NCI-H2107 treated with DMSO at 0.1 percent for 48 hours (cell line): Measurements from ENCODE around the gene ISG15.

Source experiments
- DNase-seq: peaks from one replicate; lab custom pipeline; 2025; ENCODE audit not compliant: unreplicated experiment; lab: John Stamatoyannopoulos, UW

ISG15 gene

DNA sequence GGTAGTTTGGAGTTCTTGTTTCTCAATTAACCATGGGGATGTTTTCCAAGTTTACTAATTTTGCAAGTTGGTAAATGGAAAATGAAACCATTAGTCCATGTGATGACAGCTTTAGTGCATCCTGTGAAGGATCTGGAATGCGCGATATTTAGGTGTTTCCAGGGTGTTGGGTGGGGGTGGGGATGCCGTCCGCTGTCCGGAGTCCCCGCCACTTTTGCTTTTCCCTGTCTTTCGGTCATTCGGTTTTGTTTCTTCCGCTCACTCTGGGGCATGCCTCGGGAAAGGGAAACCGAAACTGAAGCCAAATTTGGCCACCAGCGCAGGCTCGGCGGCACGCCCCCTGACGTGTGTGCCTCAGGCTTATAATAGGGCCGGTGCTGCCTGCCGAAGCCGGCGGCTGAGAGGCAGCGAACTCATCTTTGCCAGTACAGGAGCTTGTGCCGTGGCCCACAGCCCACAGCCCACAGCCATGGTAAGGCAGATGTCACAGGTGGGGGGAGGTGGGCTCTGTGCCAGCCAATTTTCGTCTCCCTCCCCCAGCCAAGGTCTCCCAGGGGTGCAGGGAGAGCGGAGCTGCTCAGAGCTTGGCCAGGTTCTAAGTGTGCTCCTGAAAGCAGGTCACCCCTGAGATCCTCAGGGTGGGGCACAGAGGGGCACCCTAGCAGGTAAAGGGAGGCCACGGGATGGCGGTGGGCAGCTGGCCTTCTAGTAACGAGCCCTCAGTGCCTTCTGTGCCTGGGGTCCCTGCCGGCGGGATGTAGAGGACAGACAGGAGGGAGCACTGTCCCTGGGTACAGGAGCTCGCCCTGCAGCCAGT is at the start of gene ISG15:
TSS of gene ISG15 (plus strand) at position 393 of the 817 bp plus-strand sequence. CDS start at position 470, 77 bp downstream.
- no peak for DNase-seq

DNA sequence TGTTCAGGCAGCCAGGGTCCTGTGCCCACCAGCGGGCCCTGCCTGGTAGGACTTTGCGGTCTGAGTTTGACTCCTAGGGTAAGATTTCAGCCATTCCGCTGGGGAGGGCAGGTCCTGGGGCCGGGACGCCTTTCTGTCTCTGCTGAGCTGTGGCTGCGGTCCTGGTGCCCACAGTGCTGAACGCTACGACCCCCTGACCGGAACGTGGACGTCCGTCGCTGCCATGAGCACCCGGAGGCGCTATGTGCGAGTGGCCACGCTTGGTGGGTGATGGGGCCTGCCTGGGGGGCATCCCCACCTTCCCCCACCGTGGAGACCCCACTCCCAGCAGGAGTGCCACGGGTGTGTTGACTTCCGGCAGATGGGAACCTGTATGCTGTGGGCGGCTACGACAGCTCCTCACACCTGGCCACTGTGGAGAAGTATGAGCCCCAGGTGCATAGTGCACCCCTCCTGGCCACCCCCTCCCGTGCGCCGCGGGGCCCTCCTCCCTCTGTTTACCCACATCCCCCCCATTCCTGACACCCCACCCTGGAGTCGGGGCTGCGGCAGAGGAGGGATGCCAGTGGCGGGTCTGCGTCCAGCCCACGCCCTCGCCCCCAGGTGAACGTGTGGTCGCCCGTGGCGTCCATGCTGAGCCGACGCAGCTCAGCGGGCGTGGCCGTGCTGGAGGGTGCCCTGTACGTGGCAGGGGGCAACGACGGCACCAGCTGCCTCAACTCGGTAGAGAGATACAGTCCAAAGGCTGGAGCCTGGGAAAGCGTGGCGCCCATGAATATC is 49.4 kb upstream of the ISG15 start:
- DNase-seq, result no peak

DNA sequence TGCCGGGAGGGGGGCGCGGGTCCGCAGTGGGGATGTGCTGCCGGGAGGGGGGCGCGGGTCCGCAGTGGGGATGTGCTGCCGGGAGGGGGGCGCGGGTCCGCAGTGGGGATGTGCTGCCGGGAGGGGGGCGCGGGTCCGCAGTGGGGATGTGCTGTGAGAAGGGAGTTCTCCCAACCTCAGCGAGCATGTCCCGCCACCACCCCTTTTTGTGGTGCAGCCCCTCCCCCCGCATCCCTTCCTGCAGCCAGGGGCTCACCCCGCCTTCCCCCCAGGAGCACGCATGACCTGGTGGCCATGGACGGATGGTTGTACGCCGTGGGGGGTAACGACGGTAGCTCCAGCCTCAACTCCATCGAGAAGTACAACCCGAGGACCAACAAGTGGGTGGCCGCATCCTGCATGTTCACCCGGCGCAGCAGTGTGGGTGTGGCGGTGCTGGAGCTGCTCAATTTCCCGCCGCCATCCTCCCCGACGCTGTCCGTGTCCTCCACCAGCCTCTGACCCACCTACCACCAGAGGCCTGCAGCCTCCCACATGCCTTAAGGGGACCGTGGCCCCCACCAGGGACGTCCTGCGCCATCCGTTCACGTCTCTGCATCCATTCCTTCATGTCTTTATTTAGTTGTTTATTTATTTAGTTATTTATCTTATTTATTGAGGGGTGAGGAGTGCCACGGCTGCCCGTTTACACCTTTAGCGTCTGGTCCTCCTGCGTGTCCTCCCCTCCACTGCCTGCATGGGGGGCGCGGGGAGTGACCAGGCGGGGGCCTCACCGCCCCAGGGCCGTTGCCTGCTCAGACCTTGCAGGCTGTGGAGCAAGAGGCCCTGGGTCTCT is 48.4 kb upstream of the ISG15 start:
- no peak for DNase-seq

DNA sequence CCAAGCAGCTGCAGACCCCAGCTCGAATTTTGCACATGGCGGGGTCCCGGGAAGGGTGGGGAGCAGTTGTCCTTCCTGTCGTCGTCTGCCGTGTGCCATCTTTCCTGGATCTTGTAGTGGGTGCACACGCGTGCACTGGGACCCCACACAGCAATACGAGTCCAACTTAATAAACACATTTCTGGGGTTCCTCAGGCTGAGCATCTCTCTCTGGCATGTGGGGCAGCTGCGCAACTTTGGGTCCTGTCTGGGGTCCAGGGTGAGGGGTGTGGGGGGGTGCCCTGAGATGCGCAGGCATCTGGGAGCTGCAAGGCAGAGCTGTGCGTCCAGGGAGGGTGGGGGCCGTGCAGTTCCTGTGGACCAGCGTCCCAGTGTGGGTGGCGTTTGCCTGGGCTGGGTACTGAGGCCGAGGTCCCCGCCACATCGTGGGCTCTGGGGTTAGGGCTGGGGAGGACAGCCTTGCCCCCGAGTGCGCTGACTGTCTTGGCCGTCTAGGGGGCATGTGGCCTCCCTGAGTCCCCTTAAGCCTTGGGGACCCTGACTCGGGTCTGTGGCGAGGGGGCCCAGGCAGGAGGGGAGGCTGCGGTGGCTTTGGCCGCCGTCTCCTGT is 47.7 kb upstream of the ISG15 start:
- no peak for DNase-seq

DNA sequence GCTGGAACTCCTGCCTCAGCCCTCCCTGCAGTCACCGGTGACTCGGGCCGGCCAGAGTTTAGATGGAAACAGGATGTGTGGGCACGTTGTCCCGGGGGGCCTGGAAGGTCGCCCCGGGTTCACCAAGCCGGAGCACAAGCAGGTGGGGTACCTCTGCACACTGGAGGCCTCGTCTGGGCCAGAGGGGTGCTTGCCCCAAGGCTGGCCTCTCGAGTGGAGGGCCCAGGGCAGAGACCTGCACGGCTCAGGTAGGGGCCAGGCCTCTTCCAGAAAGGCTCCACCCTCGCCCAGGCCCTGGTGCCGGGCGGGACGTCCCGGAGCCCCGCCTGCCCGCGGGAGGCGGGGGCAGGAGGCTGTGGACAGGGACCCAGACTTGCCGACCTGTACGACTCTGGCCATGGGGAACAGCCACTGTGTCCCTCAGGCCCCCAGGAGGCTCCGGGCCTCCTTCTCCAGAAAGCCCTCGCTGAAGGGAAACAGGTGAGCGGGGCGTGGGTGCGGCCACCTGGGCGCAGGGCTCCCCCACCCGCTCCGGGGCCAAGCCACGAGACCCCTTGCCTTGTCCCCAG is 47.1 kb upstream of the ISG15 start, which contains the start of gene PLEKHN1:
TSS of gene PLEKHN1 (plus strand) at position 348 of the 569 bp plus-strand sequence. CDS start at position 398, 50 bp downstream.
- no peak for DNase-seq

DNA sequence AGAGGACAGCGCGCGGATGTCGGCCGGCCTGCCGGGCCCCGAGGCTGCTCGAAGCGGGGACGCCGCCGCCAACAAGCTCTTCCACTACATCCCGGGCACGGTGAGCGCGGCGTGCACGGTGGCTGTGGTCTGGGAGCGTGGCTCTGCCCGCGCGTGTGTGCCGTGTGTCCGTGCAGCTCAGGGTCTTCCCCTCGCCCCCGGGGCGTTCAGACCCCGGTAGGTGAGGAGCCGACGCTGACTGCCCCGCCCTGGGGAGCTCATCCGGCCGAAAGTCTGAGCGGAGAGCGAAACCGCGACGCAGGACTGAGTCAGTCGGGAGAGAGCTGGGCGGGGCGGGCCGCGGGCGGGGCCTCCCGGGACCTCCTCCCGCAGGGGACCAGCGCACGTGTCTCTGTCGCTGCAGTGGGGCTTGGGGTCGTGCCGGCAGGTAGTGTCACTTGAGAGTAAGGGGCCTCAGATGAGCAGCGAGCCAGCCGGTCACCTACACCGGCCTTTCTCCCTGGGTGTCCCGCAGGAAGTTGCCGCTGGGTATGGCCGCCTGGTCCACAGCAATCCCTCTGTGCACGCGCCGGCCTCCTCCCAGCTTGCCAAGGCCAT is 46.5 kb upstream of the ISG15 start:
- DNase-seq, result no peak

DNA sequence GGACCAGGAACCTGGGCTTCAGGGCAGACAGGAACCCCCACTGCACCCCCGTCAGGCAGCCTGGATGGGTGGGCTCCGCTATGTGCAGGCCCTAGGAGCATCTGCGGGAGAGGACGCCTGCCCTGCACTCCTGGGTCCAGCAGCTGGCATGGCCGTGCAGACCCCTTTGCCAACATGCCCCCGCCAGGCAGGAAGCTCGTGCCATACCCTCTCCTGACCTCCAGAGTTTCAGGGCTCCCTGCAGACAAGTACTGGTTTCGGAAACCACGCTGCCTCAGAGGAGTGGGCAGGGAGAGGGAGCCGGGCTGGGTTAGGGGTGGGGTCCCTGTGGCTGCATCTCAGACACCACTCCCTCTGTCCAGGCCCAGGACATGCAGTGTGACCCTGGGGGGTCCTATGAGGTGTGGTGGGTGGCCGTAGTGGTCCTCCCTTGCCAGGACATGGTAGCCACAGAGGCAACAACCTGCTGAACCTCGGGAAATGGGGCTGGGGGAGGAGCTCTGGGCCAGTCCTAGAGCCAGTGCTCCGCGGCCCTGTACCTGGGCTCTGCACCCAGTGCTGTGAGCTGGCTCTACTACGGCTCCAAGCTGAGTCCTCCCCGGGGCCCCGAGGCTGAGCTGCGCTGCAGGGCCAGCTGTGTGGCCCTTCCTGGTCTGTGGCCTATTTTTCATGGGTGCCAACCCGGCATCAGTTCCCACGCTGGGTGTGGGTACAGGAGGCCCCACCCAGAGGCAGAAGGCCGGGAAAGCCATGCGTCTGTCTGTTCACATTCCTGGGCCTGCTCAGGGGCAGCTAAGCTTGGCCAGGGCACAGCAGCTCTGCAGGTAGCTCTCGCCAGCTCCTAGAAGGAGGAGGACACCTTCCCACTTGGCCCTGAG is 45.6 kb upstream of the ISG15 start:
- DNase-seq, result no peak

GRCh38 chr1:969260-969855 is 43.9 kb upstream of the ISG15 start:
- no peak for DNase-seq

DNA sequence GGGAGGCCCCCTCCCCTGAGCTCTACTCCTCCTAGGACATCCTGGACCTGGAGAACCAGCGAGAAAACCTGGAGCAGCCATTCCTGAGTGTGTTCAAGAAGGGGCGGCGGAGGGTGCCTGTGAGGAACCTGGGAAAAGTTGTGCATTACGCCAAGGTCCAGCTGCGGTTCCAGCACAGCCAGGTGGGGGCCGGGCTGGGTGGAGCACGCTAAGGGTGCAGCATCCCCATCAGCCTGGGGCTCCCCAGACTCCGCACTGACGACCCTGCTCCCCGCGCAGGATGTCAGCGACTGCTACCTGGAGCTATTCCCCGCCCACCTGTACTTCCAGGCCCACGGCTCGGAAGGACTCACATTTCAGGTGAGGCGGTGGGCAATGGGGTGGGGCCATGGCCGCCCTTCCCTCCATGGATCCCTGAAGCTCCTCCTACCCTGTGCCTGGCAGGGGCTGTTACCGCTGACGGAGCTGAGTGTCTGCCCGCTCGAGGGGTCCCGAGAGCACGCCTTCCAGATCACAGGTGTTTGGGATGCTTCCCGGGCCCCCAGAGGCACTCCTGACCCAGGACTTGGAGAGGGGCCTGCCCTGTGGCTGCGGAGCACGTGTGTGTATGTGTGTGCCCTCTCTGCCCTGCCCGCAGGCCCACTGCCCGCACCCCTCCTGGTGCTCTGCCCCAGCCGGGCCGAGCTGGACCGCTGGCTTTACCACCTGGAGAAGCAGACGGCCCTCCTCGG is 42.9 kb upstream of the ISG15 start:
- no peak for DNase-seq

- DNase-seq, result no peak
Measured at GRCh38 chr1:970973-971730, 42.1 kb upstream of the ISG15 start.

DNA sequence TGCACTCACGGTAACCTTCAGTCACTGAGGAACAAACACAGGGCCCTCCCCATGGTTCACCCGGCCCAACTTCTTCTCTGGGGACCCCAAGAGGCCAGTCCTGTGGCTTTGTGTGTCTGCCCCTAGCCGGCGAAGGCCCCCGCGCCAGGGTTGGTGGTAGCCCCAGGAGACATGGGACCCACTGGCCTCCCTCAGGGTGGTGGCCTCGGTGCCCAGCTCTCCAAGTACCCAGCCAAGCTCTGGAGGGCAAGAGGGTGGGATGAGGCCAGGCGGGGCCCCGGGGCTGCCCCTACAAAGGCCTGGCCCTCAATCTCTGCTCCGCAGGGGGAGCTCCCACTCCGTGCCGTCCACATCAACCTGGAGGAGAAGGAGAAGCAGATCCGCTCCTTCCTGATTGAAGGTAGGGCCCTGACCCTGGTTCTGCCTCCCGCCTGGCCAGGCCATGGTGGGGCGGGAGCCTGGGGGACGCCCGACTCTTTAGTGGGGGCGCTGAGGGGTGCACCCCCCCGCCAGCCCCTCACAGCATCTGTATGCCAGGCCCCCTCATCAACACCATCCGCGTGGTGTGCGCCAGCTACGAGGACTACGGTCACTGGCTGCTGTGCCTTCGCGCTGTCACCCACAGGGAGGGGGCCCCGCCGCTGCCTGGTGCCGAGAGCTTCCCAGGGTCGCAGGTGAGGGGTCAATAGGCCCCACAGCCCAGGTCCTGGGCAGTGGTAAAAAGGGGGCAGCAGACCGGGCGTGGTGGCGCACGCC is 41.4 kb upstream of the ISG15 start:
- no peak for DNase-seq

DNA sequence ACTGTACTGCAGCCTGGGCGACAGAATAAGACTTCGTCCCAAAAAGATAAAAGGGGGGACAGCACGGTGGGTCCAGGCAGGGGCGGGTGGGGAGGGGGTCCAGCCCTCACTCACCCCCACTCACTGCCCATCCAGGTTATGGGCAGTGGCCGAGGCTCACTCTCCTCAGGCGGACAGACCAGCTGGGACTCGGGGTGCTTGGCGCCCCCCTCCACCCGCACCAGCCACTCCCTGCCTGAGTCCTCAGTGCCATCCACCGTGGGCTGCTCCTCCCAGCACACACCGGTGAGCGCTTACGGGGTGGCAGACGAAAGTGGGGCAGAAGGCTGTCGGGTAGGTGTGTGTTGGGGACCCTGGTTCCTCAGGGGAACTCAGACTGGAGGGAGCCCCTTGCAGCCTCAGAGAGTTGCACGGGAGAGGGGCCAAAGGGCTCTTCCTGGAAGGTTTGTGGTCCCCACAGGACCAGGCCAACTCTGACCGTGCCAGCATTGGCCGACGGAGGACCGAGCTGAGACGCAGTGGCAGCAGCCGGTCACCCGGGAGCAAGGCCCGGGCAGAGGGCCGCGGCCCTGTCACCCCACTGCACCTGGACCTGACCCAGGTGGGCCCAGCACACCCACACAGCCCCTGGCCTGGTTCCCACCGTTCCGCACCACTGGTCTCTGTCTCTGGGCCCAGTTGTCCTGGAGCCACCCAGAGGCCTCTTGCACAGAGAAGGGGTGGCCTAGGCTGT is 40.4 kb upstream of the ISG15 start:
- no peak for DNase-seq

GRCh38 chr1:973459-974292 is 39.6 kb upstream of the ISG15 start:
- DNase-seq, result no peak

- no peak for DNase-seq
Measured at GRCh38 chr1:974293-974640, 39.0 kb upstream of the ISG15 start.

DNA sequence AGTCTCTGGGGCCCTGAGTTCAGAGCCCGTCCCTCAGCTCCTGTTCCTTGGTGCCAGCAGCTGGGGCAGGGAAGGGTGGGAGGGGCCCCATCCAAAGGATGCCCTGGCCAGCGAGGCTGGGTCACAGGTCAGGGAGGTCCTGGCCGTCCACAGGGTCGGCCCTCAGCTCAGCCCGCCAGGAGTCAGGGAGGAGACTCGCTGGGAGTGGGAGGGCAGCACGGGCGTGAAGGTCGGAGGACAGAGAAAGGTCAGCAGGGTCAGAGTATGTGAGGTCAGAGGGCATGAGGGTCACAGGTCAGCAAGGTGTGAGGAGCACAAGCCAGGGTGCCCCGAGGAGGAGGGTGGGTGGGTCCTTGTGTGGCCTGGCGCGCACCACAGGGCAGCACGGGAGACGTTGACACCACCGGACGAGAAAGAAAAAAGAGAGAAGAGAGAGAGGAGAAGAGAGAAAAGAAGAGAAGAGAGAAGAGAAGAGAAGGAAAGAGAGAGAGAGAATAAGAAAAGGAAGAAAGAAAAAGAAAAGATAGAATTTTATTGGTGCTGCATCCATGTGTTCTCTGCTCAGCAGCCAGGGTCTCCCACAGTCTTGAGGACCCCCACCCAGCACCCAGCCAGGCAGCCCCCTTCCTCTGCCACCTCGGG is 38.5 kb upstream of the ISG15 start:
- no peak for DNase-seq
